HCT116 (cell line): ENCODE data around the gene MSLN. TPM values are rescaled to one million over a fixed set of nuclear protein-coding genes. Genes with fewer than 3 reads are reported as not detected.

Source experiments
- ATAC-seq: fragments of 200-7000 bp; cut with Tn5 transposase; 2 replicates; pipeline ENCODE4 v1.9.1; 2020; ENCODE audit warnings: mild to moderate bottlenecking, moderate library complexity
- BruUV-seq: library from RNA; stranded (reverse); fragments of 400-500 nt; replicated peaks from 2 replicates; lab custom pipeline; 2021; lab: Mats Ljungman, UMichigan
- CTCF ChIA-PET: fragments of 300-600 bp; sonication (Branson Sonifier 250); formaldehyde crosslinking; loops from one replicate; lab custom pipeline; 2021; ENCODE audit warnings: antibody characterized with exemption; lab: Charles Lee
- POLR2A ChIA-PET: fragments of 300-600, 350-600 bp; sonication (Branson Sonifier 250); formaldehyde crosslinking; loops from one replicate; lab custom pipeline; 2021; ENCODE audit warnings: antibody characterized with exemption; lab: Charles Lee
- RAD21 ChIA-PET, 2 experiments: fragments of 300-600 bp; sonication (Branson Sonifier 250); formaldehyde crosslinking; loops; one replicate each; lab custom pipeline; 2023; ENCODE audit warnings: low total read pairs in 2 of 2; ENCODE audit not compliant: uncharacterized antibody in 2 of 2, unreplicated experiment in 2 of 2, low non-redundant PET in 1 of 2; lab: Charles Lee
- DNase-seq: peaks from one replicate; pipeline ENCODE4 v3.0.0-alpha.2; 2010; ENCODE audit warnings: low read depth, low spot score
- H2AFZ ChIP-seq: fragments of 200-600 bp; shearing (Covaris generic), sonication (generic); 2 replicates; pipeline ENCODE4 v1.6.1; 2017; ENCODE audit warnings: low read depth, mixed run types, mixed read lengths, antibody characterized with exemption, low read length; ENCODE audit not compliant: poor library complexity, severe bottlenecking
- H3K27ac ChIP-seq: 2 replicates; pipeline ENCODE4 v1.5.1; 2012; ENCODE audit warnings: low read depth, low read length
- H3K27me3 ChIP-seq: fragments of 200-600 bp; sonication (generic); 2 replicates; pipeline ENCODE4 v1.6.1; 2016; ENCODE audit warnings: mixed run types, low read length, mixed read lengths; ENCODE audit not compliant: insufficient read depth
- H3K36me3 ChIP-seq, 2 experiments: fragments of 200-500 bp in 1 of 2; fragments of 200-600 bp in 1 of 2; sonication (Bioruptor generic) in 1 of 2; sonication (generic) in 1 of 2; 2 replicates each; pipeline versions ENCODE4 v1.5.1 to v1.6.1; 2014 to 2016; ENCODE audit warnings: low read length in 2 of 2, inconsistent platforms in 1 of 2, mixed read lengths in 1 of 2, mixed run types in 1 of 2; ENCODE audit not compliant: insufficient read depth in 2 of 2, control insufficient read depth in 1 of 2
- H3K4me1 ChIP-seq, 2 experiments: fragments of 200-600 bp in 1 of 2; sonication (generic) in 1 of 2; 2 replicates each; pipeline versions ENCODE4 v1.5.1 to v1.6.1; 2012 to 2017; ENCODE audit warnings: low read length in 2 of 2, inconsistent platforms in 1 of 2, mild to moderate bottlenecking in 1 of 2, mixed read lengths in 1 of 2, mixed run types in 1 of 2, moderate library complexity in 1 of 2; ENCODE audit not compliant: insufficient read depth in 2 of 2, control insufficient read depth in 1 of 2
- H3K4me2 ChIP-seq: fragments of 200-600 bp; sonication (generic); 2 replicates; pipeline ENCODE4 v1.6.1; 2017; ENCODE audit warnings: mixed run types, low read length, mixed read lengths
- H3K4me3 ChIP-seq, 2 experiments: fragments of 200-600 bp in 1 of 2; sonication (generic) in 1 of 2; replicated peaks in 1 of 2; 2 replicates each; pipeline ENCODE4 v1.5.1; 2011 to 2016; ENCODE audit warnings: low read length in 2 of 2, control low read depth in 1 of 2, low read depth in 1 of 2, mild to moderate bottlenecking in 1 of 2, mixed read lengths in 1 of 2, mixed run types in 1 of 2
- H3K79me2 ChIP-seq: fragments of 200-600 bp; sonication (generic); 2 replicates; pipeline ENCODE4 v1.6.1; 2017; ENCODE audit warnings: mild to moderate bottlenecking, mixed run types, low read length, moderate library complexity, mixed read lengths; ENCODE audit not compliant: insufficient read depth
- H3K9ac ChIP-seq: fragments of 200-600 bp; sonication (generic); 2 replicates; pipeline ENCODE4 v1.6.1; 2016; ENCODE audit warnings: low read length, mixed read lengths
- H3K9me2 ChIP-seq: fragments of 200-600 bp; sonication (generic), shearing (Covaris generic); 2 replicates; pipeline ENCODE4 v1.6.1; 2017; ENCODE audit warnings: mixed run types, mild to moderate bottlenecking, moderate library complexity; ENCODE audit not compliant: insufficient read depth
- H3K9me3 ChIP-seq, 2 experiments: fragments of 200-500 bp in 1 of 2; fragments of 200-600 bp in 1 of 2; sonication (Bioruptor generic) in 1 of 2; sonication (generic) in 1 of 2; 2 replicates each; pipeline ENCODE4 v1.6.1; 2014 to 2017; ENCODE audit warnings: low read length in 2 of 2, mixed read lengths in 2 of 2, inconsistent platforms in 1 of 2, low read depth in 1 of 2, mild to moderate bottlenecking in 1 of 2, mixed run types in 1 of 2, moderate library complexity in 1 of 2; ENCODE audit not compliant: control insufficient read depth in 1 of 2, insufficient read depth in 1 of 2
- H4K20me1 ChIP-seq: fragments of 200-600 bp; sonication (generic), shearing (Covaris generic); 2 replicates; pipeline ENCODE4 v1.6.1; 2017; ENCODE audit warnings: mixed run types, mild to moderate bottlenecking, moderate library complexity; ENCODE audit not compliant: insufficient read depth
- ATF3 ChIP-seq: IDR thresholded peaks from 2 replicates; pipeline ENCODE4 v1.6.1; 2012
- CBX3 ChIP-seq: IDR thresholded peaks from 2 replicates; pipeline ENCODE4 v1.6.1; 2012; ENCODE audit warnings: low read depth
- CEBPB ChIP-seq: IDR thresholded peaks from 2 replicates; pipeline ENCODE4 v1.6.1; 2012; ENCODE audit warnings: low read depth
- CTCF ChIP-seq, 3 experiments: fragments of 200-600 bp in 1 of 3; sonication (generic) in 1 of 3; IDR thresholded peaks in 2 of 3; conservative IDR thresholded peaks in 1 of 3; 2 replicates each; pipeline ENCODE4 v1.5.1; 2012 to 2017; ENCODE audit warnings: low read depth in 2 of 3, low read length in 2 of 3, antibody characterized with exemption in 1 of 3, borderline replicate concordance in 1 of 3, control low read depth in 1 of 3, mild to moderate bottlenecking in 1 of 3, mixed read lengths in 1 of 3, mixed run types in 1 of 3, moderate library complexity in 1 of 3; ENCODE audit not compliant: insufficient read depth in 1 of 3
- ELF1 ChIP-seq: IDR thresholded peaks from 2 replicates; pipeline ENCODE4 v1.6.1; 2012; ENCODE audit warnings: low read depth, borderline replicate concordance
- EZH2 ChIP-seq: fragments of 200-600 bp; sonication (generic); IDR thresholded peaks from 2 replicates; pipeline ENCODE4 v1.6.1; 2017; ENCODE audit warnings: antibody characterized with exemption, mixed run types
- JUND ChIP-seq: IDR thresholded peaks from 2 replicates; pipeline ENCODE4 v1.6.1; 2012
- MAX ChIP-seq: IDR thresholded peaks from 2 replicates; pipeline ENCODE4 v1.6.1; 2012
- POLR2A ChIP-seq: IDR thresholded peaks from 2 replicates; pipeline ENCODE4 v1.7.0; 2011; ENCODE audit warnings: borderline replicate concordance; ENCODE audit not compliant: insufficient read depth, insufficient read length; ENCODE audit errors: extremely low read depth
- POLR2AphosphoS5 ChIP-seq: IDR thresholded peaks from 2 replicates; pipeline ENCODE4 v1.6.1; 2011; ENCODE audit warnings: mild to moderate bottlenecking, low read depth, low read length, moderate library complexity
- RAD21 ChIP-seq: IDR thresholded peaks from 2 replicates; pipeline ENCODE4 v1.6.1; 2012; ENCODE audit warnings: low read depth, mild to moderate bottlenecking
- REST ChIP-seq: IDR thresholded peaks from 2 replicates; pipeline ENCODE4 v1.6.1; 2012; ENCODE audit warnings: low read depth
- SIN3A ChIP-seq: IDR thresholded peaks from 2 replicates; pipeline ENCODE4 v1.6.1; 2012; ENCODE audit warnings: low read depth
- SP1 ChIP-seq: IDR thresholded peaks from 2 replicates; pipeline ENCODE4 v1.6.1; 2012; ENCODE audit warnings: low read depth
- YY1 ChIP-seq: IDR thresholded peaks from 2 replicates; pipeline ENCODE4 v1.6.1; 2011; ENCODE audit warnings: low read length, low read depth, moderate library complexity, mild to moderate bottlenecking; ENCODE audit not compliant: insufficient replicate concordance; ENCODE audit errors: extremely low read depth
- ZBTB33 ChIP-seq: IDR thresholded peaks from 2 replicates; pipeline ENCODE4 v1.6.1; 2011; ENCODE audit warnings: mild to moderate bottlenecking, low read length, moderate library complexity; ENCODE audit not compliant: insufficient replicate concordance; ENCODE audit errors: extremely low read depth
- ZFX ChIP-seq: fragments of 450-650 bp; IDR thresholded peaks from 2 replicates; pipeline ENCODE4 v1.6.1; 2017
- ZNF274 ChIP-seq: fragments of 200-500 bp; sonication (Bioruptor generic); IDR thresholded peaks from 2 replicates; pipeline ENCODE4 v1.6.1; 2014; ENCODE audit warnings: mild to moderate bottlenecking, low read depth, low read length, inconsistent platforms
- intact Hi-C: fragments of 100-400 bp; cut with micrococcal nuclease; formaldehyde crosslinking; loops from 2 replicates; pipeline ENCODE4 v1.10.0; 2022
- total RNA-seq: library from RNA; stranded (reverse); gene quantifications from one replicate; pipeline ENCODE4 v1.2.1, GENCODE V29; 2021; ENCODE audit not compliant: unreplicated experiment

Gene MSLN
- total RNA-seq, 1 experiment from 2014 or later: 40.9 TPM

GRCh38 chr16:740764-741505, 19.6 kb upstream of the MSLN start, which contains the start of gene CIAO3:
TSS of gene CIAO3 (minus strand) at chr16:740997. CDS start at chr16:740985, 12 bp downstream.
- Histone ChIP-seq H3K4me1 (peaks cover 8 to 26% of the 10 kb centered on the region in 2 experiments), H4K20me1 (no peaks in the 10 kb centered on the region), H2AFZ (no peak within 1 kb of the TSS), H3K4me3 (peak within 1 kb of the TSS; percentile 84 to 90), H3K9me3 (no peaks in the 10 kb centered on the region), H3K27me3 (no peaks in the 10 kb centered on the region), H3K9me2 (no peaks in the 10 kb centered on the region), H3K79me2 (peaks cover 12% of the 10 kb centered on the region; the same call in 1 of the 2 replicates), H3K9ac (peak within 1 kb of the TSS; percentile 90), H3K36me3 (peaks cover 3 to 9% of the 10 kb centered on the region in 2 experiments; a peak in 3 of 4 replicates), H3K4me2 (peak within 1 kb of the TSS; percentile 95), H3K27ac (peak within 1 kb of the TSS; percentile 62)
- ChIA-PET POLR2A (interaction anchor here (1.0 to 1.4 kb wide), 4 partner anchors 9 to 21 kb away, joined by 3 to 5 read pairs (median 4); partner anchors contain the start of gene ANTKMT), CTCF (interaction anchor here (0.7 to 2.2 kb wide), 6 partner anchors 10 to 48 kb away, joined by 3 to 9 read pairs (median 4); partner anchors contain the start of genes CHTF18 and RPUSD1), RAD21 (interaction anchor here in 1 of 2 experiments (1.4 kb wide), 1 partner anchor 20 kb away, joined by 5 read pairs; the partner anchor contains the start of gene MSLN)
- DNase-seq (peak; percentile 76), ATAC-seq (peak; percentile 80)
- BruUV-seq: TSS peak; percentile 83
- intact Hi-C loops: no loop called here
- peak; percentile 63 to 81 (median 75) for TF ChIP-seq CTCF (IDR thresholded peaks at IDR 0.05 in 2 of 3, conservative IDR thresholded peaks at IDR 0.05 in 1 of 3; ENCODE audit: borderline replicate concordance in 1 of 3, insufficient read depth in 1 of 3, low read depth in 2 of 3, low read length in 2 of 3)
- TF ChIP-seq YY1: peak; percentile 96
- TF ChIP-seq EZH2: no peak
- peak; percentile 91 for TF ChIP-seq SIN3A
- peak; percentile 36; the same call in 1 of the 2 replicates for TF ChIP-seq RAD21
- peak; percentile 84 for TF ChIP-seq POLR2AphosphoS5
- TF ChIP-seq MAX: peak; percentile 92
- peak; percentile 100 for TF ChIP-seq ELF1
- TF ChIP-seq POLR2A: peak; percentile 69
- TF ChIP-seq ATF3: no peak
- TF ChIP-seq SP1: peak; percentile 80; the same call in 1 of the 2 replicates
- TF ChIP-seq ZNF274: no peak
- TF ChIP-seq ZBTB33: peak; percentile 25
- TF ChIP-seq ZFX: peak; percentile 77; the same call in 1 of the 2 replicates
- TF ChIP-seq CEBPB: no peak
- no peak for TF ChIP-seq CBX3
- no peak for TF ChIP-seq REST
- no peak for TF ChIP-seq JUND
